ENCODE results near the gene PHF20.
A peak's percentile ranks its signal among the peaks of the same experiment; 100 is the strongest.
"Not testable (repeated sequence)": the region's sequence is repeated elsewhere in the genome, so short reads cannot be mapped to it uniquely, and the experiment has no call there.

Gene PHF20

DNA sequence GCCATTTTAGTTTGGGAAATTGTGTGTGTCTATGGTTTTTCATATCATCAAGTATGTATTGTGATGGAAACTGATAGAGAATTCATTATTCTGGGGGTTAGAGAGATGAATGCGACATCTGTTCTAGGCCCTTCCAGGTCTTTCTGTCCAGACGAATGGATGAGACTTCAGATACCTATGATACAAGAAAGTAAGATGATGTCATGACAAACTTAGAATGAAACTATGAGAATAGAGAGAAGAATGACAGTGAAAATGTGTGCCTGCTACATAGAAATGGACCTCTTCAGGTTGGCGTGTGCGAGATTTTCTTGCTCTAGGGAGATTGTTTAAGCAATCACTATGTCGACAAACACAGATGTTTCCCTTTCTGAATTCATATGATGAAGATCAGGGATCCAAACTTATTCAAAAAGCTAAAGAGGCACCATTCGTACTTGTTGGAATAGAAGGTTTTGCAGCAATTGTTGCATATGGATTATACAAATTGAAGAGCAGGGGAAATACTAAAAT is 106.4 kb downstream of the PHF20 start:
- no peak for DNase-seq (ENCODE audit: low read depth)
- H3K4me3 ChIP-seq (replicated peaks; ENCODE audit: low read depth, low read length), result no peak overlapping the region
- TF ChIP-seq, protein P1, sequence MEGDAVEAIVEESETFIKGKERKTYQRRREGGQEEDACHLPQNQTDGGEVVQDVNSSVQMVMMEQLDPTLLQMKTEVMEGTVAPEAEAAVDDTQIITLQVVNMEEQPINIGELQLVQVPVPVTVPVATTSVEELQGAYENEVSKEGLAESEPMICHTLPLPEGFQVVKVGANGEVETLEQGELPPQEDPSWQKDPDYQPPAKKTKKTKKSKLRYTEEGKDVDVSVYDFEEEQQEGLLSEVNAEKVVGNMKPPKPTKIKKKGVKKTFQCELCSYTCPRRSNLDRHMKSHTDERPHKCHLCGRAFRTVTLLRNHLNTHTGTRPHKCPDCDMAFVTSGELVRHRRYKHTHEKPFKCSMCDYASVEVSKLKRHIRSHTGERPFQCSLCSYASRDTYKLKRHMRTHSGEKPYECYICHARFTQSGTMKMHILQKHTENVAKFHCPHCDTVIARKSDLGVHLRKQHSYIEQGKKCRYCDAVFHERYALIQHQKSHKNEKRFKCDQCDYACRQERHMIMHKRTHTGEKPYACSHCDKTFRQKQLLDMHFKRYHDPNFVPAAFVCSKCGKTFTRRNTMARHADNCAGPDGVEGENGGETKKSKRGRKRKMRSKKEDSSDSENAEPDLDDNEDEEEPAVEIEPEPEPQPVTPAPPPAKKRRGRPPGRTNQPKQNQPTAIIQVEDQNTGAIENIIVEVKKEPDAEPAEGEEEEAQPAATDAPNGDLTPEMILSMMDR (IDR thresholded peaks at IDR 0.05; ENCODE audit: low read length, missing control alignments), result no peak

DNA sequence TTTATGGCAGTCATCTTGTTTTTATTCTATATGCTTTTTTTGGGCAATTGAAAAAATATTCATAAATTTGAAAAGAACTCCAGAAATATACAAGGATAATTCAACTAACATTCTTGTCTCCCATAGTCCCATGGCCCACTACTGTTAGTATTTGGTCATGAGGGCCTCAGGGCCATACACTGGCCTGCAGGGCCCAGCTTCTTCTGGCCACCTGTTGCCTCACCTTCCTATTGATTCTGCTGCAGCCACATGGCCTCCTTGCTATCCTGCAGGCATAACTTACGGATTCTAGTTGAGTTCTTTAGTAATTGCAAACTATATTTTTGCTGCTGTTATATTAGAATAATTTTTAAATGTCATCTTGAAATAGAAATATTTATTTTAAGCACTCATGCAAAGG is 109.9 kb downstream of the PHF20 start:
- TF ChIP-seq, protein P1 (IDR thresholded peaks at IDR 0.05; ENCODE audit: low read length, missing control alignments), result no peak
- DNase-seq (ENCODE audit: low read depth), result no peak
- H3K4me3 ChIP-seq (replicated peaks; ENCODE audit: low read depth, low read length), result no peak overlapping the region

DNA sequence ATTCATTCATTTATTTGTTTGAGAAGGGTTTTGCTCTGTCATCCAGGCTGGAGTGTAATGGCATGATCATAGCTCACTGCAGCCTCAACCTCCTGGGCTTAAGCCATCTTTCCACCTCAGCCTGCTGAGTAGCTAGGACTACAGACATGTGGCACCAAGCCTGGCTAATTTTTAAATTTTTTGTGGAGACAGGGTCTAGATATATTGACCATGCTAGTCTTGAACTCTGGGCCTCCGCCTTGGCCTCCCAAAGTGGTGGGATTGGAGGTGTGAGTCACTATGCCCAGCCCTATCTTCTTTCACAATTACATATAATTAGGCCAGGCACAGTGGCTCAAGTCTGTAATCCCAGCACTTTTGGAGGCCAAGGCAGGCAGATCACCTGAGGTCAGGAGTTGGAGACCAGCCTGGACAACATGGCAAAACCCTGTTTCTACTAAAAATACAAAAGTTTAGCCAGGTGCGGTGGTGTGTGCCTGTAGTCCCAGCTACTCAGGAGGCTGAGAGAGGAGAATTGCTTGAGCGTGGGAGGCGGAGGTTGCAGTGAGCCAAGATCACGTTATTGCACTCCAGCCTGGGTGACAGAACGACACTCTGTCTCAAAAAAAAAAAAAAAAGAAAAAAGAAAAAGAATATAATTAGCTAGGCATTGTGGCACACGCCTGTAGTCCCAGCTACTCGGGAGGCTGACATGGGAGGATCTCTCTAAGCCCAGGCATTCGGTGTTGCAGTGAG is 110.8 kb downstream of the PHF20 start:
- not testable (repeated sequence) for H3K4me3 ChIP-seq (replicated peaks; ENCODE audit: low read depth, low read length); DNase-seq (ENCODE audit: low read depth)

DNA sequence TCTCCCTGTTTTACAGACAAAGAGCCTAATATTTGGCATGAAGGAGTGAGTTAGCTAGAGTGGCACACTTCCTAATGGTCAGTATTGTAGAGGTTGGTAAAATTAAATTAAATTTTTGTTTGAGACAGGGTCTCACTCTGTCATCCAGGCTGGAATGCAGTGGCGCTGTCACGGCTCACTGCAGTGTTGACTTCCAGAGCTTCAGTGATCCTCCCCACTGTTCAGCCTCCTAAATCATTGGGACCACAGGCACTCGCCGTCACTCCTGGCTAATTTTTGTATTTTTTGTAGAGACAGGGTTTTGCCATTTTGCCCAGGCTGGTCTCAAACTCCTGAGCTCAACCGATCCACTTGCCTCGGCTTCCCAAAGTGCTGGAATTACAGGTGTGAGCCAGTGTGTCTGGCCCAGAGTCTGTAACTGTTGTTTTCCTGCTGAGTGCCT is 111.5 kb downstream of the PHF20 start:
- DNase-seq (ENCODE audit: low read depth), result peak; percentile 17
- H3K4me3 ChIP-seq (replicated peaks; ENCODE audit: low read depth, low read length), result peak overlapping the region; percentile 29
- TF ChIP-seq, protein P1 (IDR thresholded peaks at IDR 0.05; ENCODE audit: low read length, missing control alignments), result no peak

DNA sequence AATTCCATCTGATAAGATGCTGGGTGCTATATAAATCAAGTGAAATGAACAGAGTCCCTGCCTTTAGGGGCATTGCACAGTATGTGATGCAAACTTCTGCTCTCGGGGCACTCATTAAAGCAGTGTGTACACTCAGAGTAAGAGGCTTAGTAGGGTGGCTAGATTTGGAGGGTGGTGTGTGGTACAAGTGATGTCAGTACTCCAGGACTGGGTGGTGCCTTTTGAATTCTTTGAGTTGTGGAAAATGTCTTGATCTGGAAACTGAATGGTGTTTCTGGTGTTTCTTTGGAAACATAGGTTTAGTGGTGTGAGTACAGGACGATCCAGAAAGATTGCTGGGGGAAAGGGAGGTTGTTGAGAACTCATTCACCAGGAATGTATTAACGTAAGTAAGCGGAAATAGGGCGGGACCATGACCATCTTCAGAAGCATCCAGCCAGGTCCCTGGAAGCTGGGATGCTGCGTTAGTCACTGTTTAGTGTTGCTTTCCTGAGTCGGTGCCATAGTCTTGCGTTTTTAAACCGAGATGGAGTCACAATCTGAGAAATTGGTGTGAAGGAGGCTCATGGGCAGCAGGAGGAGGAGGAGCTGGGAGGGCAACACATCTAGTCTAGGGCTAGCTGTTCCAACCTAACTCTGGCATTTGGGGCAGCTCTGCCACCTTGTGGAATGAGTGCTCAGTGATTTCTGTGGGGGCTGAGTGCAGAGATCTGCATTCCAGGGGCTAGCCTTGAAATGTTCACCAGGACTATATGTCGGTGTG is 112.1 kb downstream of the PHF20 start:
- TF ChIP-seq, protein P1 (IDR thresholded peaks at IDR 0.05; ENCODE audit: low read length, missing control alignments), result peak; percentile 64
- peak overlapping the region; percentile 33 for H3K4me3 ChIP-seq (replicated peaks; ENCODE audit: low read depth, low read length)
- DNase-seq (ENCODE audit: low read depth), result peak; percentile 100

DNA sequence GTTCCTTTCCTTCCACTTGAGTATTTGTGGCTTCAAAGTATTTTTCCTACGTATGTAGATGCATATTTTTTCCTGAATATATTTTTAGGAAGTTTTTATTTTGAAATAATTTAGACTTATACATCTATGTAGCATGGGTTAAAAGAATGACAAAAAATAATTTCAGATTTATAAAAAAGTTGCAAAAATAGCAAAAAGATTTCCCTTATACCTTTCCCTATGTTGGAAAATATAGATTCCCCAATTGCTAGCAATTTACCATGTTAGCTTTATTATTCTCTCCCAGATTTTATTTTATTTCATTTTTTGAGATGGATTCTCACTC is 112.7 kb downstream of the PHF20 start:
- TF ChIP-seq, protein P1 (IDR thresholded peaks at IDR 0.05; ENCODE audit: low read length, missing control alignments), result no peak
- H3K4me3 ChIP-seq (replicated peaks; ENCODE audit: low read depth, low read length), result peak overlapping the region; percentile 33
- DNase-seq (ENCODE audit: low read depth), result no peak

DNA sequence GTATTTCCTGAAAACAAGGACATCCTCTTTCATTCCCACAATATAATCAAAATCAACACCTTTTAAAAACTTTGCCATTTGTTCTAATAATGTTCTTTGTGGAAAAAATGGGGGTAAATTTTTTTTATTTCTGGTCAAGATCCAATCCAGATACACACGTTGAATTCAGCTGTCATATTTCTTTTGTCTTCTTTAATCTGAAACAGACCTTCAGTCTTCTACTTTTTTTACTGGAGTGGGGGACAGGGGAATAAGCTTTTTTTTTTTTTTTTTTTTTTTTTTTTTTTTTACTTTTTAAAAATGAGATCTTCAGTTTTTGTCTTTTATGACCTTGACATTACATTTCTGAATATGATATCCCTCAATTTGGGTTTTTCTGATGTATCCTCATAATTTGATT is 113.4 kb downstream of the PHF20 start:
- TF ChIP-seq, protein P1 (IDR thresholded peaks at IDR 0.05; ENCODE audit: low read length, missing control alignments), result no peak
- DNase-seq (ENCODE audit: low read depth), result no peak
- H3K4me3 ChIP-seq (replicated peaks; ENCODE audit: low read depth, low read length), result no peak overlapping the region
